GM21381 (cell line): ENCODE measurements around the gene PPP1R1A.

Experiments used
- ATAC-seq: cut with Tn5 transposase; IDR thresholded peaks from one replicate; pipeline ENCODE4 v1.9.1; 2021; ENCODE audit warnings: mild to moderate bottlenecking, moderate library complexity; ENCODE audit not compliant: unreplicated experiment

PPP1R1A gene

DNA sequence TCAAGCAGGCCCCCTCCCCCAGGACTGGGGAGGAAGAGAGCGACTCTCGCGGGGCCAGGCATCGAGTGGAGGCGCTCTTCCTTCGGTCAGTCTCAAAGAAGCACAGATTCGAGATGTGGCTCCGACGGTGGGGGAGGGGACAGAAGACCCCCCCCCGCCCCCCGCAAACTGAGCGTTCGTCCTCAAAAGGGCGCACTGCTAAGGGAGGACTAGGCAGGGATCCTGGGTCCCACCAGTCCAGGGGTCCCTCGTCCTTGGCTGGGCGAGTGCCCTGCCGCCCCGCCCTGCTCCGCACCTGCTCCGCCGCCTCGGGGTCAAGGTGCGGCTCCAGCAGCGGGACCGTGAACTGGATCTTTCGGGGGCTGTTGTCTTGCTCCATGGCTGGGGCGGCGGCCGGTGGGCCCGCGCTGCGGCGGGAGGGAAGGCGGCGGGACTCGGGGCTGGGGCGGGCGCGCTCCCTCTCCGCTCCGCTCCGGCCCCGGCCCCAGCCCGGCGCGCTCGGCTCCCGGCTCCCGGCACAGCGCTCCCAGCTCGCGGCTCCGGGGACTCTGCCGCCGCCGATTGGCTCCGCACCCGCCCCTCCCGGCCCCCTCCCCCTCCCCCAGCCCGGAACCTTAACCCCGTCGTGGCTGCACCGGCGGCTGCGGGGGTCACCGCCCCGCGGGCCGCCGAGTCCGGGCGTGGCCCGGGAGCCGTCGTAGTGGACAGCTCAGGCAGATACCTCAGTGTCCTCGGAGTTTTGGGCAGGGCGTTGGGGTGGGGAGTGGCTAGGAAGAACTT is at the start of gene PPP1R1A:
Gene PPP1R1A, minus strand, starts transcription at position 550 of the 780 bp plus-strand sequence. Its CDS starts 171 bp downstream, at position 379.
- ATAC-seq = no peak

DNA sequence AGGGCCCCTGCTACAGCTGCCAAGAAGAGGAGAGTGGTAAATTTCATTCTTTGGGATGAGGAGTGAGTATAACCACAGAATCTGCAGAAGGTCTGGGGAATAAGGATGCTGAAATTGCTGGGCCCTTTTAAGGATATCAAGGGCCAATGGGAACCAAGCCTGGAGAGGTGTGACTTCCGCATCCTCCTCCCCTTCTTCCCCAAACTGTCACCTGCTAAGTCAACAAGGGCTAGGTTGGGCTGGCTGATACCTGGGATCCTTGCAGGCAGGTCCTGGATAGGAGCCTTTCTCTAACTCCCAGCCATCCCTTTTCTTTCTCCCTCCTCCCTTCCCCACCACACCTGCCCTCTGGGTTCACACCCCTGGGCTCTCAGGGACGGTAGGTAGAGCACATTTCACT is 46.3 kb upstream of the PPP1R1A start, which contains the start of gene LACRT:
Gene LACRT, minus strand, starts transcription at position 101 of the 400 bp plus-strand sequence. Its CDS starts 54 bp downstream, at position 47.
- no peak for ATAC-seq

GRCh38 chr12:54631988-54632728 is 43.7 kb upstream of the PPP1R1A start:
- ATAC-seq = no peak

GRCh38 chr12:54631551-54631950 is 43.1 kb upstream of the PPP1R1A start:
- no peak for ATAC-seq

DNA sequence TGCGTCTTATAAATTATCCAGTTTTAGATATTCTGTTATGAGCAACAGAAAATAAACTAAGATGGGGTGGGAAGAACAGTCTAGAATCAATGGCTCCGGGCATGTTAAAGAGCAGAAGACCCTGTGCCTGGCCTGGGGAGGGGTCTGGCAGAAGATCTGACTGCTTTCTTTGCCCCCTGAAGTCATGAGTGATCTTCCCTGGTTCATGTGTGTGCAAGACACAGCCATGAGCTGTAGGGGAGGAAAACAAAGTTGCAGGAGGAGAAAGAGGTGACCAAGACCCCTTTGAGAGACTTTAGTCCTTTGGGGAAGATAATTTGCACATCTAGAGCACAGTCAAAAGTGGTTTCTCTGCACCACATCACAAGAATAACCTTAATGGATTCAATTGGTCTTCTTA is 41.5 kb upstream of the PPP1R1A start:
- ATAC-seq = no peak

GRCh38 chr12:54628186-54628846 is 39.9 kb upstream of the PPP1R1A start:
- ATAC-seq = no peak

GRCh38 chr12:54627304-54627703 is 38.8 kb upstream of the PPP1R1A start:
- no peak for ATAC-seq

DNA sequence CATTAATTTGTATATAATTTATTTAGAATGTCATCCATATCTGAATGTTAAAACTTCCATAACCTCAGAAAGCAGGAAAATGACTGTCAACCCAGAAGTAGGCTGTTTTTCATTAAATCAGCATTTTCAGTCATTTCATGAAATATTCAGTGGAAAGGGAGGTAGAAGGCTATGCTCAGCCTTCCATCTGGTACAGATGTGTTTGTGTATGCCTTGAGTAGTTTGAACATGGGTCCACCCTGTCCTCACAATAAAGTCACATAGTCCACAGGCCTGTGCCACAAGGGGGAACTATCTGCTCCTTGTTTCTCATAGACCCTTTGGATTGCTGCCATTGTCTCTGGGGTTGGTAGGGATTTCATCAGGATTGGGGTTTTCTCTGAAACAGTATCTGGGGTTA is 37.1 kb upstream of the PPP1R1A start:
- ATAC-seq = no peak

GRCh38 chr12:54624315-54625279 is 36.1 kb upstream of the PPP1R1A start:
- no peak for ATAC-seq

GRCh38 chr12:54622463-54623183 is 34.2 kb upstream of the PPP1R1A start:
- ATAC-seq = no peak

DNA sequence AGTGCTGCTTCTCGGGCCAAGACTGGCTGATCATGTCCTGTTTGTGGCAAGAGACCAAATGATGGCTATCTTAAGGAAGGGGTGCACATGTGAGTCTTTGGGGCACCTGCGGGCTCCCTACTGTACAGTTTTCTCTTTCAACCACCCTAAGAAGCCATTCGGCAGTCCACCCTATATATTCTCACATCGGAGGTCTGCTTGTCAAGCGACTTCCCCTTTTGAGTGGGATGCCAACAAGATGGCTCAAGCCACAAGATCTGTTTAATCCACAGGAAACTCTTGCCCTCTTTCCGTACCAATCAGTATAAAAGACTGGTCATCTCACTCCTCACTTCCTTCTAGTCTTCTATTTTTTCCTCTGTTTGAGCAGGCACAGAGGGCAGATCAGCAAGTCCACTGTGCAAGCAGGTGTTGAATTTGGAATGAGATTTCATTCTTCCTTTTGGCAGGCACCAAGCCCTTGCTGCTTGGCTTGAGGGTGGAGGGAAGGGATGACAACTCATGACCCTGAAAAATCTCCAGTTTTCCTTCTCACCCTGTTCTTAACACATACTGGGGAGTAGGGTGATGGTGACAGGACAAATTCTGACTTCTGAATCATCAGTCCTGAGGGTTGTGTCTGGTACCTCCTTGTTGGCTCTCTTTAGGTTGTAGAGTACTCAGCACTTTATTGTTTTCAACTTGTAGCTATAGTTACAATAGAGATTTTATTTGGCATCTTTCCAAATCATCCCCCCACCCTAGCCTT is 28.6 kb upstream of the PPP1R1A start:
- ATAC-seq = no peak

- ATAC-seq = no peak
Observed at GRCh38 chr12:54612225-54612750, 23.8 kb upstream of the PPP1R1A start.

GRCh38 chr12:54611715-54612149 is 23.3 kb upstream of the PPP1R1A start:
- ATAC-seq = no peak

GRCh38 chr12:54608769-54609168 is 20.3 kb upstream of the PPP1R1A start:
- no peak for ATAC-seq

GRCh38 chr12:54608156-54608555 is 19.7 kb upstream of the PPP1R1A start:
- ATAC-seq = no peak

- no peak for ATAC-seq
Observed at GRCh38 chr12:54606556-54606955, 18.1 kb upstream of the PPP1R1A start.

DNA sequence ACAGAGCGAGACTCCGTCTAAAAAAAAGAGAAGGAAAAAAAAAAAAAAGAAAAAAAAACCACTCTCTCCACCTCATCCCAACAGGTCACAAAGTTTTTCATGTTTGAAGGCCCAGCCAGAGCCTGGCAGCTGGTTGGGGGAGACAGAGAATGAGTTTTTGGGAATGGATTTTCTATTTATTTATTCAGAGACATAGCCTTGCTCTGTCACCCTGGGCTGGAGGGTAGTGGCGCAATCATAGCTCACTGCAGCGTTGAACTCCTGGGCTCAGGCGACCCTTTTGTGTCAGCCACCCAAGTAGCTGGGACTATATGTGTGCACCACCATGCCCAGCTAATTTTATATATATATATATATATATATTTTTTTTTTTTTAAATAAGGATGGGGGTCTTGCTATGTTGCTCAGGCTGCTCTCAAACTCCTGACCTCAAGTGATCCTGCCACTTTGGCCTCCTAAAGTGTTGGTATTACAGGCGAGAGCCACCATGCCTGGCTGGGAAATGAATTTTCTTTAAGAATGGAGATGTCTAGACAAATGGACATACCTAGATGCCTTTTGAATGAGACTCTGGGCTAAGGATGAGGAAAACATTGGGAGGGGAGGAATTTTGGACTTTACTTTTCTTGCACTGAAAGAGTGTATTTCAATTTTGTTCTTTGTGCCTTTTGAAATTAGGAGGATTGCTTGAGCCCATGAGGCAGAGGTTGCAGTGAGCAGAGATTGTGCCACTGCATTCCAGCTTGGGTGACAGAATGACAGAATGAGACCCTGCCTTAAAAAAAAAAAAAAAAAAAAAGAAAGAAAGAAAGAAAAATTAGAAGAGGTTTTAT is 16.9 kb upstream of the PPP1R1A start:
- no peak for ATAC-seq

- ATAC-seq = no peak
Observed at GRCh38 chr12:54604436-54604835, 16.0 kb upstream of the PPP1R1A start.
